Panc1 (cell line): Measurements from ENCODE around the gene PEX6. TPM values are rescaled to one million over a fixed set of nuclear protein-coding genes. Genes with fewer than 3 reads are reported as not detected.

ENCODE experiments used
- ATAC-seq: fragments of 200-7000 bp; cut with Tn5 transposase; 2 replicates; pipeline ENCODE4 v1.9.1; 2020; ENCODE audit warnings: mild to moderate bottlenecking, moderate library complexity
- BruUV-seq: library from RNA; stranded (reverse); fragments of 400-500 nt; replicated peaks from 2 replicates; lab custom pipeline; 2021; lab: Mats Ljungman, UMichigan
- CTCF ChIA-PET: fragments of 300-600 bp; sonication (Branson Sonifier 250); formaldehyde crosslinking; loops from one replicate; lab custom pipeline; 2022; ENCODE audit warnings: antibody characterized with exemption; lab: Charles Lee
- POLR2A ChIA-PET: fragments of 300-600 bp; sonication (Branson Sonifier 250); formaldehyde crosslinking; loops from one replicate; lab custom pipeline; 2022; ENCODE audit warnings: antibody characterized with exemption; lab: Charles Lee
- DNase-seq: peaks from one replicate; pipeline ENCODE4 v3.0.0-alpha.2; 2010; ENCODE audit warnings: low read depth, low spot score
- H3K27ac ChIP-seq: 2 replicates; pipeline ENCODE4 v1.5.1; 2011; ENCODE audit warnings: mild to moderate bottlenecking, low read length, inconsistent platforms
- H3K27me3 ChIP-seq: fragments of 200-500 bp; sonication (Bioruptor generic); 2 replicates; pipeline ENCODE4 v1.6.0; 2014; ENCODE audit warnings: low read length, inconsistent platforms; ENCODE audit not compliant: control insufficient read depth, insufficient read depth
- H3K36me3 ChIP-seq: fragments of 200-500 bp; sonication (Bioruptor generic); 2 replicates; pipeline ENCODE4 v1.5.1; 2014; ENCODE audit warnings: inconsistent platforms, mild to moderate bottlenecking, low read length, moderate library complexity; ENCODE audit not compliant: control insufficient read depth, insufficient read depth
- H3K4me1 ChIP-seq: 2 replicates; pipeline ENCODE4 v1.5.1; 2011; ENCODE audit warnings: inconsistent platforms, mild to moderate bottlenecking, low read length, moderate library complexity; ENCODE audit not compliant: control insufficient read depth, insufficient read depth
- H3K4me3 ChIP-seq, 2 experiments: 2 replicates each; pipeline ENCODE4 v1.5.1; 2011 to 2012; ENCODE audit warnings: low read depth in 2 of 2, low read length in 2 of 2, mild to moderate bottlenecking in 2 of 2, inconsistent platforms in 1 of 2, moderate library complexity in 1 of 2
- H3K9me3 ChIP-seq: fragments of 200-500 bp; sonication (Bioruptor generic); 2 replicates; pipeline ENCODE4 v1.5.1; 2014; ENCODE audit warnings: low read depth, mild to moderate bottlenecking, inconsistent platforms, low read length, moderate library complexity; ENCODE audit not compliant: control insufficient read depth, insufficient read depth
- CTCF ChIP-seq: fragments of 450-650 bp; IDR thresholded peaks from 2 replicates; pipeline ENCODE4 v1.5.1; 2017; ENCODE audit warnings: mild to moderate bottlenecking
- POLR2AphosphoS5 ChIP-seq: IDR thresholded peaks from 2 replicates; pipeline ENCODE4 v1.6.1; 2012; ENCODE audit warnings: mild to moderate bottlenecking, low read depth, low read length, moderate library complexity
- SIN3A ChIP-seq: IDR thresholded peaks from 2 replicates; pipeline ENCODE4 v1.6.1; 2012; ENCODE audit warnings: low read depth, mild to moderate bottlenecking, low read length, moderate library complexity, borderline replicate concordance; ENCODE audit not compliant: insufficient read depth
- TCF7L2 ChIP-seq: IDR thresholded peaks from 2 replicates; pipeline ENCODE4 v1.6.1; 2011; ENCODE audit warnings: mild to moderate bottlenecking, low read depth, low read length, inconsistent platforms
- in situ Hi-C: cut with HindIII; loops from 2 replicates; pipeline ENCODE4 v1.10.0; 2016; ENCODE audit warnings: low sequenced_read_pairs, low pct_unique_long_range_greater_than_20kb
- intact Hi-C: fragments of 100-400 bp; cut with micrococcal nuclease; formaldehyde crosslinking; loops from one replicate; pipeline ENCODE4 v1.10.0; 2022; ENCODE audit not compliant: unreplicated experiment
- total RNA-seq: library from RNA; stranded (reverse); gene quantifications from one replicate; pipeline ENCODE4 v1.2.1, GENCODE V29; 2021; ENCODE audit not compliant: unreplicated experiment
- TF ChIP-seq, protein P1 (sequence below), 2 experiments: IDR thresholded peaks; 2 replicates each; pipeline ENCODE4 v1.6.1; 2011 to 2012; ENCODE audit warnings: low read depth in 2 of 2, control low read depth in 1 of 2, low read length in 1 of 2, mild to moderate bottlenecking in 1 of 2, moderate library complexity in 1 of 2; ENCODE audit not compliant: insufficient read depth in 1 of 2

The PEX6 gene
- total RNA-seq, 1 experiment from 2014 or later = 21.7 TPM

DNA sequence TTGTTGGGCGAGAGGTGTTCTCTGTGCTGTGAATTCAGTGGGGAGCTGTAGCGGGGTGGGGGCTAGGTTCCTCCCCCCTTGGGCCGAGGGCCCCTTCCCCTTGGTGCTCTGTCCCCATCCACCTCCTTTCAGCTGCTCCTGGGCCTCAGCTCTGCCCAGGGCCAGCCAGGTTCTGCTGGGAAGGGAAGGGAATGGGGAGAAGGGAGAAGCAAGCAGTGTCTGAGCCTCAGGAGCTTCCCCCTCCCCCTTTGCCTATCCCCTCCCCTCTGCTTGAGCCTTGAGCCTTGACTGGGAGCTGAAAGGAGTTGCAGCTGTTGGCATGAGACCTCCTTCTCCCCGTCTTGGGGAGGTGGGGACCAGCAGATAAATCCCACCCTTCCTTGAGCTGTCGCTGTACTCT, 41.9 kb upstream of the PEX6 start:
- intact Hi-C loops = no loop called here
- no peak for DNase-seq
- ChIA-PET POLR2A (interaction anchor here (0.6 to 0.7 kb wide), 3 partner anchors 16 to 706 kb away, joined by 3 to 5 read pairs (median 3); no protein-coding TSS in a partner anchor), CTCF (interaction anchor here (1.1 kb wide), 1 partner anchor 119 kb away, joined by 3 read pairs; no protein-coding TSS in a partner anchor)
- TF ChIP-seq CTCF = no peak
- TF ChIP-seq TCF7L2 = no peak
- TF ChIP-seq, protein P1, sequence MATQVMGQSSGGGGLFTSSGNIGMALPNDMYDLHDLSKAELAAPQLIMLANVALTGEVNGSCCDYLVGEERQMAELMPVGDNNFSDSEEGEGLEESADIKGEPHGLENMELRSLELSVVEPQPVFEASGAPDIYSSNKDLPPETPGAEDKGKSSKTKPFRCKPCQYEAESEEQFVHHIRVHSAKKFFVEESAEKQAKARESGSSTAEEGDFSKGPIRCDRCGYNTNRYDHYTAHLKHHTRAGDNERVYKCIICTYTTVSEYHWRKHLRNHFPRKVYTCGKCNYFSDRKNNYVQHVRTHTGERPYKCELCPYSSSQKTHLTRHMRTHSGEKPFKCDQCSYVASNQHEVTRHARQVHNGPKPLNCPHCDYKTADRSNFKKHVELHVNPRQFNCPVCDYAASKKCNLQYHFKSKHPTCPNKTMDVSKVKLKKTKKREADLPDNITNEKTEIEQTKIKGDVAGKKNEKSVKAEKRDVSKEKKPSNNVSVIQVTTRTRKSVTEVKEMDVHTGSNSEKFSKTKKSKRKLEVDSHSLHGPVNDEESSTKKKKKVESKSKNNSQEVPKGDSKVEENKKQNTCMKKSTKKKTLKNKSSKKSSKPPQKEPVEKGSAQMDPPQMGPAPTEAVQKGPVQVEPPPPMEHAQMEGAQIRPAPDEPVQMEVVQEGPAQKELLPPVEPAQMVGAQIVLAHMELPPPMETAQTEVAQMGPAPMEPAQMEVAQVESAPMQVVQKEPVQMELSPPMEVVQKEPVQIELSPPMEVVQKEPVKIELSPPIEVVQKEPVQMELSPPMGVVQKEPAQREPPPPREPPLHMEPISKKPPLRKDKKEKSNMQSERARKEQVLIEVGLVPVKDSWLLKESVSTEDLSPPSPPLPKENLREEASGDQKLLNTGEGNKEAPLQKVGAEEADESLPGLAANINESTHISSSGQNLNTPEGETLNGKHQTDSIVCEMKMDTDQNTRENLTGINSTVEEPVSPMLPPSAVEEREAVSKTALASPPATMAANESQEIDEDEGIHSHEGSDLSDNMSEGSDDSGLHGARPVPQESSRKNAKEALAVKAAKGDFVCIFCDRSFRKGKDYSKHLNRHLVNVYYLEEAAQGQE (IDR thresholded peaks at IDR 0.05; ENCODE audit: insufficient read depth in 1 of 2, low read depth in 2 of 2, low read length in 1 of 2) = no peak
- no peak for TF ChIP-seq POLR2AphosphoS5
- TF ChIP-seq SIN3A = no peak
- in situ Hi-C loops = no loop called here
- peak; percentile 43 for ATAC-seq
- peaks cover 5% of the 10 kb centered on the region; the same call in 1 of the 2 replicates for H3K36me3 ChIP-seq
- peaks cover 17% of the 10 kb centered on the region for H3K4me1 ChIP-seq
- BruUV-seq = no TSS peak
- peak overlapping the region; percentile 89 for H3K27ac ChIP-seq
- H3K4me3 ChIP-seq = peak overlapping the region; percentile 63 to 99
- no peaks in the 10 kb centered on the region for H3K27me3 ChIP-seq
- H3K9me3 ChIP-seq = no peaks in the 10 kb centered on the region

DNA sequence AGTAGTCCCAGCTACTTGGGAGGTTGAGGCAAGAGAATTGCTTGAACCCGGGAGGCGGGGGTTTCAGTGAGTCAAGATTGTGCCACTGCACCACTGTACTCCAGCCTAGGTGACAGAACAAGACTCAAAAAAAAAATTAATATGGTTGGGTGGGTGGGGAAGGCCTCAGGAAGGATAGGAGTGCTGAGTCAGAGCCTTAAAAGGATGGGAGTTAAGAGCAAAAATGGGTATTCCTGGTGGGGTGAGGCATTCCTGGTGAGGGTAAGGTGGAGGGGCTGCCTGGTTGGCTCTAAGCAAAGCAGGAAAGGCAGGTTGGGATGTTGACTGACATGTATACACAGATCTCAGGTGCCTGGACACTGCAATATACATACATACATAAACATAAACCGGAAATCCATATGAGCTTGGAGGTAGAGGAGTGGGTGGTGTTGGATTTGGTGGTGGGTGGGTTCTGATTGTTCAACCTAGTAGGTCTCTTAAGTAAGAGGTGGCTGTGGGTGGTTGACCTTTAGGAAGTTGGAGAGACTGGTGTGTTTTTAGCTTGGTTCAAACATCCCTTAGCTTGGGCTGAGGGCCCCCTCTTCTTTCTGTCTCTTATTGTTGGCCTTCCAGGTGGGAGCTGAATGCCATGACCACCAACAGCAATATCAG, 41.2 kb upstream of the PEX6 start:
- ATAC-seq = no peak
- in situ Hi-C loops = no loop called here
- Histone ChIP-seq H3K9me3 (no peaks in the 10 kb centered on the region), H3K27me3 (no peaks in the 10 kb centered on the region), H3K27ac (no peak overlapping the region), H3K36me3 (peaks cover 5% of the 10 kb centered on the region; the same call in 1 of the 2 replicates), H3K4me1 (peaks cover 17% of the 10 kb centered on the region), H3K4me3 (no peak overlapping the region)
- TF ChIP-seq TCF7L2 (no peak), CTCF (no peak), SIN3A (no peak), POLR2AphosphoS5 (no peak)
- TF ChIP-seq, protein P1 (IDR thresholded peaks at IDR 0.05; ENCODE audit: insufficient read depth in 1 of 2, low read depth in 2 of 2, low read length in 1 of 2) = no peak
- POLR2A ChIA-PET = interaction anchor here (0.6 to 0.7 kb wide), 2 partner anchors 15 to 42 kb away, joined by 3 read pairs; partner anchors contain the start of gene PEX6
- CTCF ChIA-PET = interaction anchor here (1.1 kb wide), 1 partner anchor 119 kb away, joined by 3 read pairs; no protein-coding TSS in a partner anchor
- intact Hi-C loops = no loop called here
- BruUV-seq = no TSS peak
- DNase-seq = no peak
